Astrocyte (in vitro differentiated cells and primary cell): ENCODE data around the gene STOM. TPM values are rescaled to one million over a fixed set of nuclear protein-coding genes. Genes with fewer than 3 reads are reported as not detected.

ENCODE experiments used
- DNase-seq: peaks from one replicate; pipeline ENCODE4 v3.0.0-alpha.2; 2010; ENCODE audit warnings: low read depth
- FAIRE-seq: peaks from 2 replicates; lab custom pipeline; 2011; peaks lifted over from hg19 to GRCh38; lab: Jason Lieb, UNC
- H2AFZ ChIP-seq: 2 replicates; pipeline ENCODE4 v1.6.0; 2012; ENCODE audit warnings: low read depth, low read length, inconsistent platforms
- H3K27ac ChIP-seq: 2 replicates; pipeline ENCODE4 v1.5.1; 2011; ENCODE audit warnings: low read depth, low read length, inconsistent platforms
- H3K27me3 ChIP-seq: 2 replicates; pipeline ENCODE4 v1.6.0; 2011; ENCODE audit warnings: low read length, inconsistent platforms; ENCODE audit not compliant: insufficient read depth
- H3K36me3 ChIP-seq: 2 replicates; pipeline ENCODE4 v1.5.1; 2011; ENCODE audit warnings: low read length, inconsistent platforms; ENCODE audit not compliant: insufficient read depth
- H3K4me1 ChIP-seq: 2 replicates; pipeline ENCODE4 v1.5.1; 2011; ENCODE audit warnings: low read length, inconsistent platforms; ENCODE audit not compliant: insufficient read depth
- H3K4me2 ChIP-seq: 2 replicates; pipeline ENCODE4 v1.6.0; 2012; ENCODE audit warnings: low read length, inconsistent platforms
- H3K4me3 ChIP-seq: 2 replicates; pipeline ENCODE4 v1.5.1; 2011; ENCODE audit warnings: low read depth, mild to moderate bottlenecking, low read length, inconsistent platforms; ENCODE audit not compliant: insufficient read depth
- H3K79me2 ChIP-seq: 2 replicates; pipeline ENCODE4 v1.6.0; 2012; ENCODE audit warnings: mild to moderate bottlenecking, low read length, inconsistent platforms; ENCODE audit not compliant: insufficient read depth
- H3K9ac ChIP-seq: 2 replicates; pipeline ENCODE4 v1.6.0; 2012; ENCODE audit warnings: mild to moderate bottlenecking, low read length, inconsistent platforms
- H3K9me3 ChIP-seq: 2 replicates; pipeline ENCODE4 v1.5.1; 2012; ENCODE audit warnings: low read depth, mild to moderate bottlenecking, low read length, inconsistent platforms; ENCODE audit not compliant: insufficient read depth
- H4K20me1 ChIP-seq: 2 replicates; pipeline ENCODE4 v1.6.0; 2012; ENCODE audit warnings: low read length, inconsistent platforms; ENCODE audit not compliant: insufficient read depth
- H3K27ac Mint-ChIP-seq: one replicate; pipeline ENCODE4 v1.8.0; 2021; ENCODE audit warnings: mild to moderate bottlenecking, mixed read lengths; ENCODE audit not compliant: unreplicated experiment
- H3K27me3 Mint-ChIP-seq: one replicate; pipeline ENCODE4 v1.8.0; 2021; ENCODE audit warnings: low read depth, mixed read lengths; ENCODE audit not compliant: unreplicated experiment
- H3K36me3 Mint-ChIP-seq: one replicate; pipeline ENCODE4 v1.8.0; 2021; ENCODE audit warnings: low read depth, mixed read lengths; ENCODE audit not compliant: unreplicated experiment
- H3K4me1 Mint-ChIP-seq: one replicate; pipeline ENCODE4 v1.8.0; 2021; ENCODE audit warnings: low read depth, mixed read lengths; ENCODE audit not compliant: unreplicated experiment
- H3K4me3 Mint-ChIP-seq: one replicate; pipeline ENCODE4 v1.8.0; 2021; ENCODE audit warnings: mild to moderate bottlenecking, moderate library complexity, mixed read lengths; ENCODE audit not compliant: unreplicated experiment
- H3K9me3 Mint-ChIP-seq: one replicate; pipeline ENCODE4 v1.8.0; 2021; ENCODE audit warnings: mild to moderate bottlenecking, mixed read lengths; ENCODE audit not compliant: unreplicated experiment
- CTCF ChIP-seq: IDR thresholded peaks from 2 replicates; pipeline ENCODE4 v1.5.1; 2011; ENCODE audit warnings: low read depth, mild to moderate bottlenecking, inconsistent platforms, low read length, moderate library complexity; ENCODE audit not compliant: insufficient read depth
- EZH2 ChIP-seq: IDR thresholded peaks from 2 replicates; pipeline ENCODE4 v1.6.1; 2012; ENCODE audit warnings: mild to moderate bottlenecking, low read length, inconsistent platforms; ENCODE audit not compliant: insufficient read depth
- total RNA-seq: library from RNA; stranded (reverse); gene quantifications from 2 replicates; pipeline ENCODE4 v1.2.1, GENCODE V29; 2021

Gene STOM
- total RNA-seq, 1 donor from 2014 or later, result 8.7 TPM

GRCh38 chr9:121336665-121337064 lies 33.4 kb downstream of the STOM start:
- peaks cover 4% of the 10 kb centered on the region for H3K4me1 Mint-ChIP-seq
- FAIRE-seq, result no peak
- no peak overlapping the region for H3K4me3 Mint-ChIP-seq
- no peak for TF ChIP-seq CTCF
- no peak for TF ChIP-seq EZH2
- no peaks in the 10 kb centered on the region for H3K79me2 ChIP-seq
- H3K4me1 ChIP-seq, result no peaks in the 10 kb centered on the region
- H3K9me3 Mint-ChIP-seq, result no peaks in the 10 kb centered on the region
- H2AFZ ChIP-seq, result no peak overlapping the region
- no peak overlapping the region for H3K27ac ChIP-seq
- H3K27ac Mint-ChIP-seq, result no peak overlapping the region
- H3K27me3 ChIP-seq, result no peaks in the 10 kb centered on the region
- H4K20me1 ChIP-seq, result no peaks in the 10 kb centered on the region
- no peak overlapping the region for H3K4me3 ChIP-seq
- no peaks in the 10 kb centered on the region for H3K27me3 Mint-ChIP-seq
- peaks cover 24% of the 10 kb centered on the region for H3K36me3 Mint-ChIP-seq
- H3K9ac ChIP-seq, result no peak overlapping the region
- peaks cover 21% of the 10 kb centered on the region for H3K36me3 ChIP-seq
- no peak for DNase-seq
- no peak overlapping the region for H3K4me2 ChIP-seq
- no peaks in the 10 kb centered on the region for H3K9me3 ChIP-seq

GRCh38 chr9:121333950-121334773 lies 35.9 kb downstream of the STOM start:
- H3K27me3 ChIP-seq, result no peaks in the 10 kb centered on the region
- no peaks in the 10 kb centered on the region for H3K9me3 Mint-ChIP-seq
- H3K36me3 ChIP-seq, result peaks cover 40% of the 10 kb centered on the region
- no peak overlapping the region for H3K27ac Mint-ChIP-seq
- peak overlapping the region; percentile 37 for H3K4me3 Mint-ChIP-seq
- DNase-seq, result no peak
- TF ChIP-seq CTCF (no peak), EZH2 (no peak)
- H3K4me1 Mint-ChIP-seq, result peaks cover 2% of the 10 kb centered on the region
- no peak for FAIRE-seq
- H3K4me2 ChIP-seq, result no peak overlapping the region
- H2AFZ ChIP-seq, result no peak overlapping the region
- no peaks in the 10 kb centered on the region for H3K27me3 Mint-ChIP-seq
- no peak overlapping the region for H3K9ac ChIP-seq
- H3K36me3 Mint-ChIP-seq, result peaks cover 38% of the 10 kb centered on the region
- no peaks in the 10 kb centered on the region for H3K9me3 ChIP-seq
- peaks cover 4% of the 10 kb centered on the region for H4K20me1 ChIP-seq
- no peak overlapping the region for H3K4me3 ChIP-seq
- H3K27ac ChIP-seq, result no peak overlapping the region
- H3K79me2 ChIP-seq, result no peaks in the 10 kb centered on the region
- no peaks in the 10 kb centered on the region for H3K4me1 ChIP-seq
